HK-2 (cell line): ENCODE measurements around the gene BRINP1.

Experiments
- DNase-seq: peaks from one replicate; pipeline ENCODE4 v3.0.0-alpha.2; 2018; ENCODE audit not compliant: unreplicated experiment

The BRINP1 gene

GRCh38 chr9:119278171-119278570 lies 91.1 kb downstream of the BRINP1 start:
- no peak for DNase-seq

DNA sequence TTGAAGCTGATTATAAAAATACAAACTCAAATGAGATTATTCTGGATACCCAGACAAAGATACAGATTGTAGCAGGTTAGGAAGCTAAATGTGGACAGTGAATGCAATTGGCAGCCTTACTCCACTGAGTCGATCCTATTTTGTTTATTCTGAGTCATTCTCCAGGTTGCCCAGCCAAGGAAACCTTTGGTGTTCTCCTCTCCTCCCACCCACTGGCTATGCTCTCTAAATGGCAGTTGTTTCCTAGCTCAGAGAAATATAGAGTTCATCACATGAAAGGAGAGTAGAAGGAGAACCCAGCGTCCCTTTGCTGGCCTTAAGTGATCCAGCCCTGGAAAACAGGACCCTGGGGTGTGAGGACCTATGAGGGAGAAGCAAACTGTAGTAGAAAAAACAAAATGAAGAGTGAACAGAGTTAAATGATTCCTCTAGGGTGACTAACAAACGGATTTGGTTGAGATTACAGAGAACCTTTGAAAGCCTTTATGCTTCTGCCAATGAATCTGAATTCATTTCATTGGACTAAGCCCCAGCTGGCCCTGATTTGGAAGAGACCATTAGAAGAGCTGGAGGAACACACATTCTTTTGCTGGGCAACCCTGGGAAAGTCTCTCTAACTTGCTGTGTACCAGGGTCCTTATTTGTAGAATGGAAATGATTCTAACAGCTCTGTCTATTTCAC lies 95.1 kb downstream of the BRINP1 start:
- no peak for DNase-seq

GRCh38 chr9:119273325-119273904 lies 95.8 kb downstream of the BRINP1 start:
- DNase-seq: no peak

DNA sequence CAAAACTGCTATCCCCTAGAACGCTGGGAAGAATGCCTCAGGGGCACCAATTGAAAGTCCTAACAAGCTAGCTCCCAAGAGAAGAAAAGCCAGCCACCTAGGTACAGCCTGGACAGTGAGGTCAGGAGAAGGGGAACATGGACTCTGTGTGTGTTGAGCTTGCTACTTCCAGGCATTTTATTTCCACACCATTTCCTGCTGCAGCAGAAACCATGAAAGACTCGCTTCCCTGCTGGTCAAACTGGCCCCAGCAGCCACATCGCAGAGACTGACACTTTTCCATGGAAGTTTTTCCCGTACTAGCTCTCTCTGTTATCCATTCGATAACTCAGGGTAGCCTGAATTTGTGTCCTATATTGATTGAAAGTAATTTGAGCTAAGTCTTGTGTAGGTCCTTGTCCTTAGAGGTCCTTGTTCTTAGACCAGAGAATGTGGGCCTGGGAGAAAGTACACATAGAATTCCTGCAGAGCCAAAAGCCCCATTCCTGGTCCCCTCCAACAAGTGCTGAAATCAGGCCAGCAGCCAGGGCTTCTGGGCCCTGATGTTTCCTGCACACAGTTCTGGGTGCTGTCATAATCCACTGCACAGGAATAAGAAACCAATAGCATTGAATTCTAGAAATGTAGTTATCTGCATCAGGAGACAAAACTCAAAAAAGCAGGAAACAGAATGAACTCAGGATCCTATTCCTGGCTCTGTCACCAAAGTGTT lies 96.6 kb downstream of the BRINP1 start:
- no peak for DNase-seq

DNA sequence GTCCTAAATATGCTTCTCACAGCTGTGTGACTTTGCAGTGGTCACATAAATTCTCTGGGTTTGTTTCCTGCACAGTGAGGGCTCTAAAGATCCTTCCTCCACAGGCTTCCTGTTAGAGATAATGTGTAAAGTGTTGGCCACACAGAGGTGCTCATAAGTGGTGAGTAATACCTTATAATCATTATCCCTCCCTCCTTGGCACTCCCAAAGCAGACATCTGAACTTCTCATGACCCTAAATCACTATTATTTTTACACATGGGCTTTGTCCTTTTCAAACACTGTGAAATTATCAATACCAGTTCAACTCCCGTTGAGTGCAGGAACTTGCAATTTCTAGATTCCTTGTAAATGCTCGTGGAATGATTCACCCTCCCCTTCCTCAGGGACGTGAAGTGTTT lies 100.2 kb downstream of the BRINP1 start:
- no peak for DNase-seq

DNA sequence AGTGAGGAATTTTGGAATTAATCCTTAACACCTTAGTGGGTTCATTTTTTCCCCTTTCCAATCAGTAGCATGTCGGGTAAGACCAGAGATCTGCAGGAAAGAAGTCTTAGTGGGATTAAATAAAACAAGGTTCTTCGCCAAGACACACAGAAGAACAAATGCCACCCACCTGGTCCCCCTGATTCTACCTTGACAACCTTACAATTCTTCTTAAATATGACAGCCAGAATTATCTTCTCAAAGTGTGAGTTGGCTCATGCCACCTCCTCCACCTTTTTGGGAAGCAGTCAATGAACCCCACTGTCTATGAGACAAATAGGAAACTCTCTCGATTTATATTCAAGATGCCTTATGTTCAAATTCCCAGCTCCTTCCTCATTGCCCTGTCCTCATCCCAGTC lies 105.1 kb downstream of the BRINP1 start:
- no peak for DNase-seq

DNA sequence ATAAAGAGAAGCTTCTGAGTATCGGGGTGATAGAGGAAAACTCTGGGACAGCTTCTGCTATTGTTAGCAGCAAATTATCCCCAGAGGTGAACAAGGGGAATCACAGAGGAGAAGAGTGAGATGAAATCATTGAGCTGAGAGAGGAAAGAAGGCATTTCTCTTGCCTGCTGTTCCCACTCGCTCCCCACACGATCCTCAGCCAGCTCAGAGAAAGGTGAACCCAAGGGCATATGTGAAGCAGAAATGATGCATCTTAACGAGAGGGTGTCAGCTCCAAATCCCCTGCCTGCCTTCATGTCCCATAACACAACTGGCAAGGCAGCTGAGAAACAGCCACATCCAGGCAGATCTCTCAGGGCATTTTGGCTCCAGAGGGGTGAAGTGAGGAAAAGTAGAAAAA lies 111.6 kb downstream of the BRINP1 start:
- DNase-seq: no peak

GRCh38 chr9:119255116-119255515 lies 114.1 kb downstream of the BRINP1 start:
- no peak for DNase-seq

DNA sequence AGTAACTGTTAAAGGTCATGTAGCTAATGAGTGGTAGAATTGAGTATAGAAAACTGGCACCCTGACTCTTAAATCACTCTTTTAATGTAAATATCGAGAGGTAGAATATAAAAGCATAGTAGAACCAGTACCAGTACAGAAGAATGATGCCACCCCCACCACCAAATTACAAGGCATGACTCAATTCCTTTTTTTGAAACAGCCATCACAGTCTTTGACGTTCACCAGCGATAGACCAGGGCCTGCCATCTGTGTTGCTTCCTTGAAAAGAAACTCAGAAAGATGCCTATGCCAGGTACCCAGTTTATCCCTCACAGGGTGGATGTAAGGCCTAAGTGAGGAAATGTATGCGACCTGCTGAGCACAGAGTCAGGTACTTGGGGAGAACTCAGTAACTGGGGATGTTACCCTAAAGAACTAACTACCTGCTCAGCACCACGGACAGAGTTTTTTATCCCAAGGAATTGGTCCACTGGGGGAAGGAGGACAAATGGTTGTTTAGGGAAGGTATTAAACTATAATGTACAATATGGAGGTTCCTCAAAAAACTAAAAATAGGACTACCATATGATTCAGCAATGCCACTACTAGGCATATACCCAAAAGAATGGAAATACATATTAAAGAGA lies 116.5 kb downstream of the BRINP1 start:
- DNase-seq: no peak

GRCh38 chr9:119251936-119252335 lies 117.3 kb downstream of the BRINP1 start:
- no peak for DNase-seq

DNA sequence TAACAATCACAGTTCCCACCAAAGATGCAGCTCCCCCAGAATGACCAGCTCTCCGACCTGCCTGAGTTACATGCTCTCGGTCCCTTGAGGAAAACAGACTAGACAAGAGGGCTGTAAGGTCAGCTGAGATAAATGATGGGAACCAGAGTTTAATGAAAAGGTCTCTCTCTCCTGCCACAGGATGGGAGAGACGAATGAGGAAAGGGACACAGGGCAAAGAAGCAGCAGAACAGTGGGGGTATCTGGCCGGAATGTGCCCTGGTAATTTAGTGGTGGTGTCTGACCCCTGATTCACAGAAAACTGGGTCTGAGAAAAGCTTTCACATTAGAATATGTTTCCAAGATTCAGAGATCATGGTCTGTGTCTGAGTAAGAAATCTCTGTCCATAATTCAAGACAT lies 118.5 kb downstream of the BRINP1 start:
- no peak for DNase-seq

DNA sequence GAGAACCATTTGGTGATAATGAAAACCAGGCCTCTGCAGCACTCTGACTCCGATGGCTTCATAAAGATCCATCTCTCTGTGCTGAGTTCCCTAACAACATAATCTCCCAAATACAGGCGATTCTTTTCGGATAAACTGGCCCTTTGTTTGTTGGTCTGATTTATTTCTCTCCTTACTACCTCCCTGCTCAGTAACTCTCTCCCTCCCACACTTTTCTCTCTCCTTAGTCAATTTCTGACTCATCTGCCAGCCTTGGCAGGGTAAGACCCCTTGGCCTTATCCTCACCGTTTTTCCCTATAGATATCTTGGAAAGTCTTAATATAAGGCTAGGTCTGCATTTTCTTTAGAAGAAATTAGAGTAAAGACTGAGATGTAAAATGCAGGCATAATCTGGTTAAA lies 128.7 kb downstream of the BRINP1 start:
- no peak for DNase-seq

GRCh38 chr9:119234636-119235035 lies 134.6 kb downstream of the BRINP1 start:
- DNase-seq: no peak

GRCh38 chr9:119227422-119227821 lies 141.8 kb downstream of the BRINP1 start:
- no peak for DNase-seq

GRCh38 chr9:119224431-119224830 lies 144.8 kb downstream of the BRINP1 start:
- DNase-seq: no peak

- peak; percentile 16 for DNase-seq
Measured at GRCh38 chr9:119221276-119221675, 148.0 kb downstream of the BRINP1 start.

GRCh38 chr9:119218293-119218692 lies 150.9 kb downstream of the BRINP1 start:
- DNase-seq: no peak

DNA sequence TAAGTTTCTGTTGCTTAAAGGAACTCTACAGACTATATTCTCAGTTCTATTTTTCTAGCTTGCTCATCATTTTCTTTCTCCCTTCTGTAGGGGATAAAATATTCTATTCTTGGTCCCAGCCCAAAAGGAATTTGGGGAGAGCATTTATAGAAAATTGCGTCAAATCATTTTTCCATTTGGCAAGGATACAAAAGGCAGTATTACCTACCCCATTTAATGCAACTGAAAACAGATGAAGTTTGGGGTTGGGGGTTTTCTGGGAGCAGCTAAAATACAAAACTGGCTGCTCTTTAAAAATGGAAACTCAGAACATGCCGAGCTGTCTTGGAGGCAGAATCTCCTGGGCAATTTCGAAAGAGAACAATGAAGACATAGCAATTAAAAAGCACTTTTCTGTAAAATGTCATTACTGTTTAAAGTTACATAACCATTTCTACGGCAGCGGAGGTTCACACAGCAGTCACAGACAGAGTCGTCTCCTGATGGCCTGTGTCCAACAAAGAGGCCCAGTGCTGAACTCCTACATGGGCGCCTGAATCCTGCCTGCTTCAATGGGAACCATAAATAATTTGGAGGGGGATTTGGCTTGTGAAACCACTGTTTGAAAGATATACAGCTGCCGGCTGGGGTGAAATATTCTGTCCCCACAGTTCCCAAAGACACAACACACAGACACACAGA lies 152.4 kb downstream of the BRINP1 start:
- no peak for DNase-seq

- no peak for DNase-seq
Measured at GRCh38 chr9:119215651-119216050, 153.6 kb downstream of the BRINP1 start.

GRCh38 chr9:119213471-119213870 lies 155.8 kb downstream of the BRINP1 start:
- no peak for DNase-seq

GRCh38 chr9:119197893-119198607 lies 171.2 kb downstream of the BRINP1 start:
- DNase-seq: no peak

DNA sequence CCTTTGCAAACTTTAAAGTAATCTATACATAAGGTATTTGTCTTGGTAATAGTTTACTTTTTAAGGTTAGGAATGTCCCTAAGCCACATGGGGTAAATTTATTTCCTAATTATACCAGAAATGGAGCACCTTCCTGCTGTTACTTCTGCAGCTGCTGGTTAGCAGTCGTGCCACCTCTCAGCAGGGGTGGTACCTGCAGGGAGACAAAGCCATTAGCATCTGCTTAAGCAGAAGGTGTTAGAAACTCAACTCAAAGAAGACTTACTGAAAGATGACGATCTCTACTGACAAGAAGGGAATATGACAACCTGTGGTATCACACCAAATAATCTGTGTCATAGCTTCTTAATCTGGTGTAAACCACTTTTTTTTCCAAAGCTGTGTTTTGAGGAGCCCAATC lies 173.7 kb downstream of the BRINP1 start:
- no peak for DNase-seq
